ENCODE measurements around the gene MMD2.

DNA sequence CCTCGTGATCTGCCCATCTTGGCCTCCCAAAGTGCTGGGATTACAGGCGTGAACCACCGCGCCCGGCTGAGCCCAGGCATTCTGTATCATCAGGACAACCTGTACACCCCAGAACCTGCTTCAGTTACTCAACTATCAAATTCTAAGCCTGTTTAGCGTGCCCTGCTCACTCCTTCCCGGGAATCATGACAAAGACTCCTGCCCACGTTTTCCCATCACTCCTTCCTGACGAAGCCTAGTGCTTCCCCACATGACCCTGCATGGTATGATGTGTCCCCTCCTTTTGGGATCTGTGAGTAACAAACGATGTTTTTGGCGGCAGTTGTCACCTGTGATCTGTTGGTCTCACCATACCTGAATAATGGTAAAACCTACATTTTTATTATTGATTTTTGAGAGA, 63.2 kb downstream of the MMD2 start:
- TF ChIP-seq EZH2 (IDR thresholded peaks at IDR 0.05; ENCODE audit: borderline replicate concordance, low read length) = no peak
- TF ChIP-seq, protein P1, sequence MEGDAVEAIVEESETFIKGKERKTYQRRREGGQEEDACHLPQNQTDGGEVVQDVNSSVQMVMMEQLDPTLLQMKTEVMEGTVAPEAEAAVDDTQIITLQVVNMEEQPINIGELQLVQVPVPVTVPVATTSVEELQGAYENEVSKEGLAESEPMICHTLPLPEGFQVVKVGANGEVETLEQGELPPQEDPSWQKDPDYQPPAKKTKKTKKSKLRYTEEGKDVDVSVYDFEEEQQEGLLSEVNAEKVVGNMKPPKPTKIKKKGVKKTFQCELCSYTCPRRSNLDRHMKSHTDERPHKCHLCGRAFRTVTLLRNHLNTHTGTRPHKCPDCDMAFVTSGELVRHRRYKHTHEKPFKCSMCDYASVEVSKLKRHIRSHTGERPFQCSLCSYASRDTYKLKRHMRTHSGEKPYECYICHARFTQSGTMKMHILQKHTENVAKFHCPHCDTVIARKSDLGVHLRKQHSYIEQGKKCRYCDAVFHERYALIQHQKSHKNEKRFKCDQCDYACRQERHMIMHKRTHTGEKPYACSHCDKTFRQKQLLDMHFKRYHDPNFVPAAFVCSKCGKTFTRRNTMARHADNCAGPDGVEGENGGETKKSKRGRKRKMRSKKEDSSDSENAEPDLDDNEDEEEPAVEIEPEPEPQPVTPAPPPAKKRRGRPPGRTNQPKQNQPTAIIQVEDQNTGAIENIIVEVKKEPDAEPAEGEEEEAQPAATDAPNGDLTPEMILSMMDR (conservative IDR thresholded peaks at IDR 0.05 in 1 of 2, IDR thresholded peaks at IDR 0.05 in 1 of 2; ENCODE audit: extremely low read depth in 1 of 2, insufficient read depth in 1 of 2, low read depth in 1 of 2, low read length in 2 of 2) = no peak

Data from mammary epithelial cell (primary cell).